Lung microvascular endothelial cell (primary cell): ENCODE measurements around the gene TSPAN16. TPM values are rescaled to one million over a fixed set of nuclear protein-coding genes. Genes with fewer than 3 reads are reported as not detected.

Source experiments
- DNase-seq, 2 donors: peaks; one replicate each; pipeline versions ENCODE4 v3.0.0 to v3.0.0-alpha.2; 2010; ENCODE audit warnings: low read depth in 2 of 2
- total RNA-seq: library from RNA; depleted of rRNA; stranded (reverse); fragments of >200 nt; gene quantifications from 2 replicates; pipeline ENCODE4 v1.2.1, GENCODE V29; 2014

Gene TSPAN16
- total RNA-seq, 1 donor from 2014 or later, result not detected

- DNase-seq, result peak; percentile 99 to 100
Measured at GRCh38 chr19:11268783-11269267, 27.1 kb upstream of the TSPAN16 start.

GRCh38 chr19:11269408-11269807, 26.6 kb upstream of the TSPAN16 start:
- peak; percentile 94 to 95 for DNase-seq

DNA sequence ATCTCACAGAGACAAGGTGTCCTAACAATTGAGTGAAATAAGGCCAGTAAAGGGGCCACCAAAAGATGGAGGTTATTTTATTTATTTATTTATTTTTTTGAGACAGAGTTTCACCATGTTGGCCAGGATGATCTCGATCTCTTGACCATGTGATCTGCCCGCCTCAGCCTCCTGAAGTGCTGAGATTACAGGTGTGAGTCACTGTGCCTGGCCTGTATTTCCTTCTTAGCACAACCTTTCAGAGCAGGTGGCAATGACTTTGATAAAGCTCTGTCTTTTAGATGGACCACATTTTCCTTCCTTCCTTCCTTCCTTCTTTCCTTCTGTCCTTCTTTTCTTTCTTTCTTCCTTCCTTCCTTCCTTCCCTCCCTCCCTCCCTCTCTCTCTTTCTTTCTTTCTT, 22.7 kb upstream of the TSPAN16 start:
- DNase-seq, result no peak

DNA sequence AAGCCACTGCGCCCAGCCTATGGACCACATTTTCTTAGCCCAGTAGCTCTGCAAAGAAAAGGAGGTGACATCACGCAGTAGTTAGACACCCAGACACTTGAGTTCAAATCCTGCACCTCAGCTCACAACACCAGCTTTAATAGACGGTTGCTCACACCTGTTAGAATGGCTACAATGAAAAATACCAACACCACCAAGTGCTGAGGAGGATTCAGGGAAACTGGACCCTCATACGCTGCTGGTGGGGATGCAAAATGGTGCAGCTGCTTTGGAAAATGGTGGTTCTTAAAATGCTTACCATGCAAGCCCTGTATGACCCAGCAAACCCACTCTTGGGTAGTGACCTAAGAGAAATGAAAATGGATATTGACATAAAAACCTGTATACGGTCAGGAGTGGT, 22.0 kb upstream of the TSPAN16 start:
- no peak for DNase-seq

- DNase-seq, result no peak
Measured at GRCh38 chr19:11274533-11275086, 21.4 kb upstream of the TSPAN16 start.

DNA sequence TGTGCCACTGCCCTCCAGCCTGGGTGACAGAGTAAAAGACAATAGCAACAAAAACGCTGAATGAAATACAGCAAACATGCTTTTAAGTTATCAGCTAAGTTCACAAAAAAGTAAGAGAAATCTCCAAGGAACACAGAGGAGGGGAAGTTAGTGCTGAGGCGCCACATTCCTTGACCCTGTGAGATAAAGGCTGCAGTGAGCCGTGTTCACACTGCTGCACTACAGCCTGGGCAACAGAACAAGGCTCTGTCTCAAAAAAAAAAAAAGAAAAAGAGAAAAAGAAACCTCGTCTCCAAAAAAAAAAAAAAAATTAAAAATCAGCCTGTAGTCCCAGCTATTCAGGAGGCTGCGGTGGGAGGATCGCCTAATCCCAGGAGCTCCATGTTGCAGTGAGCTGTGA, 17.3 kb upstream of the TSPAN16 start:
- no peak for DNase-seq

DNA sequence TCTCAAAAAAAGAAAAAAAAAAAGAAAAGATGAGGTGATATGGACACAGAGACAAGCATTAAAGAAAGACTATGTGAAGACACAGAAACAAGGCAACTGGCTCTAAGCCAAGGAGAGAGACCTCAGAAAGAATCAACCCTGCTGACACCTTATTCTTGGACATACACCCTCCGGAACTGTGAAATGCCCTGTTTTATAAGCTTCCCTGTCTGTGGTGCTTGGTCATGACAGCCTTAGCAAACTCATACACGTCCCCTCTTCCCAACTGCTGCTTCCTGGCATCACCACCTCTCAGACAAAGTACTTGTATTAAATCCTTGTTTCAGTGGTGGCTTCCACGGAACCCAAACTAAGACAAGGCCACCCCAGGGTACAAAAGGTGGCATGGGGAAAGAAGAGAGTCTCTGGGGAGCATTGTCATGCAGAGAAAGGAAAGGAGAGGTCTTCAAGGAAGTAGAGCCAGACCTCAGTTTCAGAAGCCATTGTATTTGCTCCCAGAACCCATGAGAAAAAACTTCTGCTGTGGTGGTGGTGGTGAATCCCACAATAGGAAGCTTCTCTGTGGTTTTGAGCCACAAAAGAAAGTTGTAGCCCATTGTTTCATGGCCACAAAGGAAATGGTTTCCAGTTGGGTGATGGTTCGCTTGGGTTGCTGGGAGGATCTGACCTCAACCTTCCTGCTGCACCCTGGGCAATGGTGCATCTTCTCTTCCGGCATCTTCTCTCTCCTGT, 16.3 kb upstream of the TSPAN16 start:
- peak in 1 of 2 donors; percentile 75 for DNase-seq

GRCh38 chr19:11281356-11282049, 14.5 kb upstream of the TSPAN16 start:
- DNase-seq, result no peak

GRCh38 chr19:11284515-11284914, 11.4 kb upstream of the TSPAN16 start:
- DNase-seq, result no peak

GRCh38 chr19:11286312-11286974, 9.5 kb upstream of the TSPAN16 start:
- peak; percentile 41 to 79 for DNase-seq

DNA sequence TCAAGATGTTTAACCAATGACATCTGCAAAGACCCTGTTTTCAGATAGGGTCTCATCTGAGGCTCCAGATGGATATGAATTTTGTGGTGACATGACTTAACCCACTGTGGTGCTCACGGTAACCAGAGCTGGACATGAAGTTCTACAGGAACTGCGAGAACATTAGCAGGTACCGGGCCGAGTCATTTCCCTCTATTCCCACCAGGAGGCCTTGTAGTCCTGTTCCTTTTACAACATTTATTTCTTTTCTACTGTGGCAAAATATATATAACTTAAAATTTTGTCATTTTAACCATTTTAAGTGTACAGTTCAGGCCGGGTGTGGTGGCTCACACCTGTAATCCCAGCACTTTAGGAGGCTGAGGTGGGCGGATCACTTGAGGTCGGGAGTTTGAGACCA, 7.6 kb upstream of the TSPAN16 start:
- DNase-seq, result peak; percentile 62 to 65

GRCh38 chr19:11290256-11290655, 5.7 kb upstream of the TSPAN16 start:
- DNase-seq, result no peak

DNA sequence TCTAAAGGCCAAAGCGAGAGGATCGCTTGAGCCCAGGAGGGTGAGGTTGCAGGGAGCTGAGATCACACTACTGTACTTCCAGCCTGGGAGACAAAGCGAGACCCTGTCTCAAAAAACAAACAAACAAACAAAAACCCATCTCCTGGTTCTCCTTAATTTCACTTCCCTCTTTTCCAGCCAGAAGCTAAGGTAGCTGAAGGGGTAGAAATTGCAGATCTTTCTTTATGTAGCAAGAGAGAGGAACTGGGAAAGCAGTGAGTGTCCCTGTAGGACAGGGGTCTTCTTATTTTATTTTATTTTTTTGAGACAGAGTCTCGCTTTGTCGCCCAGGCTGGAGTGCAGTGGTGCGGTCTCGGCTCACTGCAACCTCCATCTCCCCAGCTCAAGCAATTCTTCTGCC, 4.5 kb upstream of the TSPAN16 start:
- DNase-seq, result no peak

DNA sequence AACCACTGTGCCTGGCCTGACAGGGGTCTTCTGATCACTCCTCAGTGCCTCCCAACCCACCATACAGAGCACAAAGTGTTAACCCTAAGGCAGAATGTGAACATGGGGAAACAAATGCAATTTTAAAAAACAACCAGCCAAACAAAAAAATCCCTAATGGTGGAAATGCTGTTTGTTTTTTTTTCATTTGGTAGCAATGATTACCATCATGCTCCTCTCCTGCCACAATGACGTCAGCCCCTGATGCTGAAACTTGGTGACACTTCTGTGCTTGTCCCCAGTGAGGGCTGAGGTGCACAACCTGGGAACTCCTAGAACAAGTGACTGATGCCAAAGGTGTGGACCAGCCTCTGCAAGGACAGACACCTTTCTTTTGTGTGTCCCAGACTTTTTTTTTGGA, 4.0 kb upstream of the TSPAN16 start:
- DNase-seq, result no peak

GRCh38 chr19:11293433-11294389, 2.2 kb upstream of the TSPAN16 start:
- DNase-seq, result peak; percentile 88

DNA sequence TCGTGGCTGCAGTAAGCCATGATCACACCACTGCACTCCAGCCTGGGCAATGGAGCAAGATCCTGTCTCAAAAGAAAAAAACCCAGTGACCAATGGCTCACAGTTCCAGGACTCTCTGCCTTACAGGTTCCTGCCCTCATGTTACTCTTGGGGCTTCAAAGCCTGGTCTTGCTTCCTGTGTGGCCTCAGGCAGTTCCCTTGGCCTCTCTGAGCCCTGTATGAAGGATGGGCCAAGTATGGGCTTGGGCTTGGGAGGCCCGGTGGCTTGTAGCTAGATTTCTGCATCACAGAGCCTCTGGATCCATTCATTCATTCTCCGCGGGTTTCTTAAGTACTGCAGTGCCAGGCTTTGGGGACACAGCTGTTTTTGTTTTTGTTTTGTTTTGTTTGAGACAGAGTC, 780 bp upstream of the TSPAN16 start:
- no peak for DNase-seq

- DNase-seq, result no peak
Measured at GRCh38 chr19:11296264-11296663, 304 bp downstream of the TSPAN16 start.

DNA sequence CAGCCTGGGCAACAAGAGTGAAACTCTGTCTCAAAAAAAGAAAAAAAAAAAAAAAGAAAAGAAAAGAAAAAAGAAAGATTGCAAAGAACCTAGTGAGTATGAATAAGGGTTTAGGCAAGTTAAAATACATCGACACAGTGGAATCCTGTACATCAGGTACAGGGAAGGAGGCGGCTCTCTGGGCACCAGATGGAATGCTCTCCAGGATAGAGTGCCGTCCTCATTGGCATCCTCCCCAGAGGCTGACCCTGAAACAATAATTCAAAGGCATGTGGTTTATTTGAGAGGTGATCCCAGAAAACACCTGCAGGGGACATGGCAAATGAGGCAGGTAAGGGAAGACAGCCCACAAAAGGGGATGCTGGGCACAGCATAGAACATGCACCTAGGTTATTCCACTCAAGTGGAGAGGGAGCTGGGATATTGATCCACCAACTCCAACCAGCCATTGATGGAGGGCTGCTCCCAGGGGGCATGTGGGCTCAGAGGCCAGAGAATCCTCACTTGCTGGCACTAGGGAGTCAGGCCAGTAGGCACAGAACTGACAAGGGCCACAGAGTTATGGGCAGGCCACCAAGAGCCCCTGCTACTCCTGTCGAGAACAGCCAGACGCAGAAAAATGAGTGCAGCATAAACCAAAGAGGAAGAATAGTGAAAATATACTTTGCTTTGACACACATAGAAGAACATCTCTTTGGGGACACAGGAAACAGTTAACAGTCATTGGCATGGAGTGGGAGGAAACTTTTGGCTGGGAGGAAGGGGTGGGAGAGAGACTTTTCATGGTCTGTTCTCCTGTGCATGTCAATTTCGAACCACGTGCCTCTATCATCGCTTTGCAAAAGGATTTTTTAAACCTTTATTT, 4.2 kb downstream of the TSPAN16 start:
- DNase-seq, result no peak

- no peak for DNase-seq
Measured at GRCh38 chr19:11300811-11301120, 4.8 kb downstream of the TSPAN16 start.

- no peak for DNase-seq
Measured at GRCh38 chr19:11304936-11305335, 9.0 kb downstream of the TSPAN16 start.
